ENCODE results near the gene ZNF823. TPM values are rescaled to one million over a fixed set of nuclear protein-coding genes. Genes with fewer than 3 reads are reported as not detected.

Gene ZNF823
- total RNA-seq, result 5.5 TPM in 2 replicates

GRCh38 chr19:11738746-11739620 lies at the start of gene ZNF823:
Gene ZNF823 (minus strand): TSS chr19:11738946. CDS start chr19:11738819, 127 bp downstream.

GRCh38 chr19:11766597-11767591 lies 28.1 kb upstream of the ZNF823 start, which contains the start of gene ZNF441:
Gene ZNF441 (plus strand): TSS chr19:11767000. CDS start chr19:11767194, 194 bp downstream.

Other genes starting within 250 kb of the ZNF823 start
- 5.2 and 6.3 TPM in 2 replicates for gene ZNF653, start 233.1 kb downstream of the ZNF823 start, total RNA-seq
- 30.2 and 44.1 TPM in 2 replicates for gene ECSIT, start 209.8 kb downstream of the ZNF823 start, total RNA-seq
- gene CNN1, start 200.1 kb downstream of the ZNF823 start, total RNA-seq, result 2.0 and 6.9 TPM in 2 replicates
- 23.4 and 24.9 TPM in 2 replicates for gene ELOF1, start 179.7 kb downstream of the ZNF823 start, total RNA-seq
- gene ACP5, start 161.3 kb downstream of the ZNF823 start, total RNA-seq, result 0.09 TPM in 2 replicates
- gene ZNF627, start 141.5 kb downstream of the ZNF823 start, total RNA-seq, result 18.7 and 21.2 TPM in 2 replicates
- 6.1 and 7.3 TPM in 2 replicates for gene ZNF441, start 28.1 kb upstream of the ZNF823 start, total RNA-seq
- 0.90 and 2.4 TPM in 2 replicates for gene ZNF491, start 59.6 kb upstream of the ZNF823 start, total RNA-seq
- 6.9 and 8.6 TPM in 2 replicates for gene ZNF440, start 75.3 kb upstream of the ZNF823 start, total RNA-seq
- 0.27 and 2.6 TPM in 2 replicates for gene ZNF439, start 109.8 kb upstream of the ZNF823 start, total RNA-seq
- gene ZNF69, start 148.8 kb upstream of the ZNF823 start, total RNA-seq, result 1.3 and 4.0 TPM in 2 replicates
- 5.7 and 6.7 TPM in 2 replicates for gene ZNF700, start 186.2 kb upstream of the ZNF823 start, total RNA-seq
- 0.36 and 0.75 TPM in 2 replicates for gene ZNF763, start 226.1 kb upstream of the ZNF823 start, total RNA-seq

Data from endothelial cell of coronary artery (primary cell).